Stomach (tissue), 4 donors: Measurements from ENCODE around the gene DHX8.

Experiments used
- EP300 ChIP-seq: sonication (generic); formaldehyde crosslinking; IDR thresholded peaks from one replicate; pipeline ENCODE4 v1.6.1; 2017; ENCODE audit warnings: antibody characterized with exemption
- POLR2A ChIP-seq, 4 donors: fragments of 450-650 bp; IDR thresholded peaks; one replicate each; pipeline ENCODE4 v1.6.1; 2016; ENCODE audit warnings: antibody characterized with exemption in 4 of 4, control low read depth in 2 of 4, mild to moderate bottlenecking in 1 of 4, moderate library complexity in 1 of 4
- POLR2AphosphoS5 ChIP-seq, 3 donors: sonication (generic); formaldehyde crosslinking; IDR thresholded peaks; one replicate each; pipeline ENCODE4 v1.6.1; 2016; ENCODE audit warnings: antibody characterized with exemption in 3 of 3
- TF ChIP-seq, protein P1 (sequence below), 7 experiments: fragments of 450-650 bp in 4 of 7; fragments of 200-600 bp in 3 of 7; sonication (generic) in 3 of 7; IDR thresholded peaks; one replicate each; pipeline ENCODE4 v1.5.1; 2016 to 2019; ENCODE audit warnings: antibody characterized with exemption in 7 of 7, control low read depth in 2 of 7, mild to moderate bottlenecking in 1 of 7

GRCh38 chr17:43536236-43536992 lies 52.6 kb downstream of the DHX8 start:
- TF ChIP-seq, protein P1, sequence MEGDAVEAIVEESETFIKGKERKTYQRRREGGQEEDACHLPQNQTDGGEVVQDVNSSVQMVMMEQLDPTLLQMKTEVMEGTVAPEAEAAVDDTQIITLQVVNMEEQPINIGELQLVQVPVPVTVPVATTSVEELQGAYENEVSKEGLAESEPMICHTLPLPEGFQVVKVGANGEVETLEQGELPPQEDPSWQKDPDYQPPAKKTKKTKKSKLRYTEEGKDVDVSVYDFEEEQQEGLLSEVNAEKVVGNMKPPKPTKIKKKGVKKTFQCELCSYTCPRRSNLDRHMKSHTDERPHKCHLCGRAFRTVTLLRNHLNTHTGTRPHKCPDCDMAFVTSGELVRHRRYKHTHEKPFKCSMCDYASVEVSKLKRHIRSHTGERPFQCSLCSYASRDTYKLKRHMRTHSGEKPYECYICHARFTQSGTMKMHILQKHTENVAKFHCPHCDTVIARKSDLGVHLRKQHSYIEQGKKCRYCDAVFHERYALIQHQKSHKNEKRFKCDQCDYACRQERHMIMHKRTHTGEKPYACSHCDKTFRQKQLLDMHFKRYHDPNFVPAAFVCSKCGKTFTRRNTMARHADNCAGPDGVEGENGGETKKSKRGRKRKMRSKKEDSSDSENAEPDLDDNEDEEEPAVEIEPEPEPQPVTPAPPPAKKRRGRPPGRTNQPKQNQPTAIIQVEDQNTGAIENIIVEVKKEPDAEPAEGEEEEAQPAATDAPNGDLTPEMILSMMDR (IDR thresholded peaks at IDR 0.05) = no peak
- TF ChIP-seq POLR2AphosphoS5 (IDR thresholded peaks at IDR 0.05) (no peak), EP300 (no peak), POLR2A (IDR thresholded peaks at IDR 0.05) (no peak)
